HepG2 (cell line): ENCODE data around the gene LYRM4. TPM values are rescaled to one million over a fixed set of nuclear protein-coding genes. Genes with fewer than 3 reads are reported as not detected.

Experiments used
- HOXA7 ChIP-seq: sonication (generic); formaldehyde crosslinking; IDR thresholded peaks from 2 replicates; pipeline ENCODE4 v1.8.1; 2022; ENCODE audit warnings: mild to moderate bottlenecking, missing genetic modification reagents, moderate library complexity
- KAT8 ChIP-seq: IDR thresholded peaks from 2 replicates; pipeline ENCODE4 v1.6.1; 2016; ENCODE audit warnings: missing genetic modification reagents, missing compliant biosample characterization
- NONO ChIP-seq, 2 experiments: fragments of 450-650 bp in 1 of 2; sonication (generic) in 1 of 2; formaldehyde crosslinking in 1 of 2; IDR thresholded peaks in 1 of 2; conservative IDR thresholded peaks in 1 of 2; 2 replicates each; pipeline versions ENCODE4 v1.6.1 to v1.8.0; 2017 to 2022; ENCODE audit warnings: mild to moderate bottlenecking in 1 of 2, missing genetic modification reagents in 1 of 2, moderate library complexity in 1 of 2
- POLR2A ChIP-seq, 2 experiments: IDR thresholded peaks; 2 replicates each; pipeline ENCODE4 v1.6.1; 2011; ENCODE audit warnings: low read depth in 2 of 2, low read length in 2 of 2, mild to moderate bottlenecking in 1 of 2, moderate library complexity in 1 of 2; ENCODE audit not compliant: insufficient read depth in 1 of 2
- REXO4 ChIP-seq: sonication (generic); formaldehyde crosslinking; IDR thresholded peaks from 2 replicates; pipeline ENCODE4 v1.8.0; 2022; ENCODE audit warnings: missing genetic modification reagents, mild to moderate bottlenecking, borderline replicate concordance
- SRSF1 ChIP-seq: fragments of 200-400 bp; formaldehyde crosslinking; optimal IDR thresholded peaks from 2 replicates; pipeline ENCODE3; 2017; ENCODE audit warnings: mild to moderate bottlenecking, low read depth, low read length, moderate library complexity
- TEAD2 ChIP-seq: sonication (generic); formaldehyde crosslinking; IDR thresholded peaks from 2 replicates; pipeline ENCODE4 v1.9.0; 2021; ENCODE audit warnings: missing genetic modification reagents
- ZNF34 ChIP-seq: sonication (generic); formaldehyde crosslinking; IDR thresholded peaks from 2 replicates; pipeline ENCODE4 v1.4.0; 2020; ENCODE audit warnings: mild to moderate bottlenecking, missing genetic modification reagents, borderline replicate concordance
- polyA plus RNA-seq, 8 experiments: library from polyadenylated mRNA; depleted of rRNA in 3 of 8; stranded (reverse) in 7 of 8; unstranded in 1 of 8; fragments of >200 nt; fragmentation: Illumina TruSeq in 4 of 8; extraction: Trizol in 4 of 8; gene quantifications; 2 replicates each; pipeline versions ENCODE4 v1.2.1 to v1.2.3, GENCODE V29; 2011 to 2016; ENCODE audit warnings: low read depth in 4 of 8, missing spikeins in 1 of 8, mixed read lengths in 1 of 8; ENCODE audit not compliant: insufficient read depth in 1 of 8
- total RNA-seq, 5 experiments: library from RNA; depleted of rRNA; stranded (reverse); fragments of >200 nt; fragmentation: Illumina TruSeq; extraction: Trizol; gene quantifications; 2 replicates each; pipeline ENCODE4 v1.2.3, GENCODE V29; 2016; ENCODE audit warnings: low read depth in 1 of 5
- TF ChIP-seq, protein P1 (sequence below): IDR thresholded peaks from 2 replicates; pipeline ENCODE4 v1.6.1; 2016; ENCODE audit warnings: missing biosample characterization, missing genetic modification reagents, low read depth
- TF ChIP-seq, protein P2 (sequence below): sonication (generic); formaldehyde crosslinking; IDR thresholded peaks from 2 replicates; pipeline ENCODE4; 2020; ENCODE audit warnings: missing genetic modification reagents, mild to moderate bottlenecking, borderline replicate concordance
- TF ChIP-seq, protein P3 (sequence below), 2 experiments: sonication (generic) in 1 of 2; formaldehyde crosslinking in 1 of 2; IDR thresholded peaks; 2 replicates each; pipeline versions ENCODE4 v1.5.1 to v1.6.1; 2011 to 2020; ENCODE audit warnings: borderline replicate concordance in 1 of 2, low read depth in 1 of 2, low read length in 1 of 2, mild to moderate bottlenecking in 1 of 2, missing genetic modification reagents in 1 of 2, moderate library complexity in 1 of 2
- TF ChIP-seq, protein P4 (sequence below): sonication (generic); formaldehyde crosslinking; IDR thresholded peaks from 2 replicates; pipeline ENCODE4 v1.8.1; 2022; ENCODE audit warnings: low read depth, mild to moderate bottlenecking, missing genetic modification reagents
- TF ChIP-seq, protein P5 (sequence below): sonication (generic); formaldehyde crosslinking; IDR thresholded peaks from 2 replicates; pipeline ENCODE4 v1.4.0; 2020; ENCODE audit warnings: missing genetic modification reagents, borderline replicate concordance

The LYRM4 gene
- total and polyA plus RNA-seq, 2 of the 13 experiments (the other 11 are each of a cell fraction or from before 2014, with no cell fraction given): 64.6 to 67.5 TPM

DNA sequence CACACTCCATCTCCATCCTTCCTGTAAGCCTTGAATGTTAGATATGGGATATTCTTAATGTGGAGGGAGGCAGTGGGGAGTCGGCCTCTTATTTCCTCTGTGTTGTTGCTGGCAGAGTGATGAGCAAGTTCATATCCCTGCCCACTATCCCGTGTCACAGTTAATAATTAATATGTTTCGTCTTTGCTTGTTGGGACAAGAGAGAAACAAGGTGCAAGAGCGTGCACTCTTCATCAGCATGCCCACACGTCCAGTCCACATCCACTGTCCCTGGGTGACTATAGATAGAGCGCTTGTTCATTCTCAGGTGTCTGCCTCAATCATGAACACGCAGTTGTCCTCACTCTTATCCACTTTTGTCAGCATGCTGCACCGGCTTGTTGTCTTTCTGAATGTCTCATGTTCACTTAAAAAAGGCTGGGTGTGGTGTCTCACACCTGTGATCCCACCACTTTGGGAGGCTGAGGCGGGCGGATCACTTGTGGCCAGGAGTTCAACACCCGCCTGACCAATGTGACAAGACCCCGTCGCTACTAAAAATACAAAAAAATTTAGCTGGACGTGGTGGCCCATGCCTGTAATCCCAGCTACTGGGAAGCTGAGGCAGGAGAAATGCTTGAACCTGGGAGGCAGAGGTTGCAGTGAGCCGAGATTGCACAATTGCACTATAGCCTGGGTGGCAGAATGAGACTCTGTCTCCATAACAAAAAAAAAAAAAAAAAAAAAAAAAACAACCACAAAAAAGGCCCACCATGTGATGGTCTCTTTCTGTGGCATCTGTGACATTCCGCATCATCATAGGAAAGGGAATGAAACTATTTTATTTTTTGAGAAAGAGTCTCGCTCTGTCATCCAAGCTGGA, 141.4 kb downstream of the LYRM4 start (continued):
- TF ChIP-seq, protein P1, sequence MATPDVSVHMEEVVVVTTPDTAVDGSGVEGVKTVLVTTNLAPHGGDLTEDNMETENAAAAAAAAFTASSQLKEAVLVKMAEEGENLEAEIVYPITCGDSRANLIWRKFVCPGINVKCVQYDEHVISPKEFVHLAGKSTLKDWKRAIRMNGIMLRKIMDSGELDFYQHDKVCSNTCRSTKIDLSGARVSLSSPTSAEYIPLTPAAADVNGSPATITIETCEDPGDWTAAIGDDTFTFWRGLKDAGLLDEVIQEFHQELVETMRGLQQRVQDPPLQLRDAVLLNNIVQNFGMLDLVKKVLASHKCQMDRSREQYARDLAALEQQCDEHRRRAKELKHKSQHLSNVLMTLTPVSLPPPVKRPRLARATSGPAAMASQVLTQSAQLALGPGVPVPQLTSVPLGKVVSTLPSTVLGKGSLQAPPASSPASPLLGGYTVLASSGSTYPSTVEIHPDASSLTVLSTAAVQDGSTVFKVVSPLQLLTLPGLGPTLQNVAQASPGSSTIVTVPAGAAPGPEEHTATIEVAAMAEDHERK (CRISPR knock-in tag): no peak
- no peak for TF ChIP-seq HOXA7 (CRISPR knock-in tag)
- TF ChIP-seq, protein P2, sequence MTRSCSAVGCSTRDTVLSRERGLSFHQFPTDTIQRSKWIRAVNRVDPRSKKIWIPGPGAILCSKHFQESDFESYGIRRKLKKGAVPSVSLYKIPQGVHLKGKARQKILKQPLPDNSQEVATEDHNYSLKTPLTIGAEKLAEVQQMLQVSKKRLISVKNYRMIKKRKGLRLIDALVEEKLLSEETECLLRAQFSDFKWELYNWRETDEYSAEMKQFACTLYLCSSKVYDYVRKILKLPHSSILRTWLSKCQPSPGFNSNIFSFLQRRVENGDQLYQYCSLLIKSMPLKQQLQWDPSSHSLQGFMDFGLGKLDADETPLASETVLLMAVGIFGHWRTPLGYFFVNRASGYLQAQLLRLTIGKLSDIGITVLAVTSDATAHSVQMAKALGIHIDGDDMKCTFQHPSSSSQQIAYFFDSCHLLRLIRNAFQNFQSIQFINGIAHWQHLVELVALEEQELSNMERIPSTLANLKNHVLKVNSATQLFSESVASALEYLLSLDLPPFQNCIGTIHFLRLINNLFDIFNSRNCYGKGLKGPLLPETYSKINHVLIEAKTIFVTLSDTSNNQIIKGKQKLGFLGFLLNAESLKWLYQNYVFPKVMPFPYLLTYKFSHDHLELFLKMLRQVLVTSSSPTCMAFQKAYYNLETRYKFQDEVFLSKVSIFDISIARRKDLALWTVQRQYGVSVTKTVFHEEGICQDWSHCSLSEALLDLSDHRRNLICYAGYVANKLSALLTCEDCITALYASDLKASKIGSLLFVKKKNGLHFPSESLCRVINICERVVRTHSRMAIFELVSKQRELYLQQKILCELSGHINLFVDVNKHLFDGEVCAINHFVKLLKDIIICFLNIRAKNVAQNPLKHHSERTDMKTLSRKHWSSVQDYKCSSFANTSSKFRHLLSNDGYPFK (CRISPR knock-in tag): no peak
- no peak for TF ChIP-seq KAT8 (CRISPR knock-in tag)
- TF ChIP-seq NONO (IDR thresholded peaks at IDR 0.05): no peak
- TF ChIP-seq NONO (CRISPR knock-in tag; conservative IDR thresholded peaks at IDR 0.05): no peak
- TF ChIP-seq ZNF34: no peak
- TF ChIP-seq, protein P3, sequence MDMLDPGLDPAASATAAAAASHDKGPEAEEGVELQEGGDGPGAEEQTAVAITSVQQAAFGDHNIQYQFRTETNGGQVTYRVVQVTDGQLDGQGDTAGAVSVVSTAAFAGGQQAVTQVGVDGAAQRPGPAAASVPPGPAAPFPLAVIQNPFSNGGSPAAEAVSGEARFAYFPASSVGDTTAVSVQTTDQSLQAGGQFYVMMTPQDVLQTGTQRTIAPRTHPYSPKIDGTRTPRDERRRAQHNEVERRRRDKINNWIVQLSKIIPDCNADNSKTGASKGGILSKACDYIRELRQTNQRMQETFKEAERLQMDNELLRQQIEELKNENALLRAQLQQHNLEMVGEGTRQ (IDR thresholded peaks at IDR 0.05; ENCODE audit: low read depth, low read length): no peak
- TF ChIP-seq, protein P3 (CRISPR knock-in tag; IDR thresholded peaks at IDR 0.05; ENCODE audit: borderline replicate concordance): no peak
- no peak for TF ChIP-seq TEAD2 (CRISPR knock-in tag)
- no peak for TF ChIP-seq REXO4
- TF ChIP-seq POLR2A (IDR thresholded peaks at IDR 0.05; ENCODE audit: insufficient read depth in 1 of 2, low read depth in 2 of 2, low read length in 2 of 2): peak; percentile 34 to 53; a peak in 2 of 4 replicates
- no peak for TF ChIP-seq SRSF1
- TF ChIP-seq, protein P4, sequence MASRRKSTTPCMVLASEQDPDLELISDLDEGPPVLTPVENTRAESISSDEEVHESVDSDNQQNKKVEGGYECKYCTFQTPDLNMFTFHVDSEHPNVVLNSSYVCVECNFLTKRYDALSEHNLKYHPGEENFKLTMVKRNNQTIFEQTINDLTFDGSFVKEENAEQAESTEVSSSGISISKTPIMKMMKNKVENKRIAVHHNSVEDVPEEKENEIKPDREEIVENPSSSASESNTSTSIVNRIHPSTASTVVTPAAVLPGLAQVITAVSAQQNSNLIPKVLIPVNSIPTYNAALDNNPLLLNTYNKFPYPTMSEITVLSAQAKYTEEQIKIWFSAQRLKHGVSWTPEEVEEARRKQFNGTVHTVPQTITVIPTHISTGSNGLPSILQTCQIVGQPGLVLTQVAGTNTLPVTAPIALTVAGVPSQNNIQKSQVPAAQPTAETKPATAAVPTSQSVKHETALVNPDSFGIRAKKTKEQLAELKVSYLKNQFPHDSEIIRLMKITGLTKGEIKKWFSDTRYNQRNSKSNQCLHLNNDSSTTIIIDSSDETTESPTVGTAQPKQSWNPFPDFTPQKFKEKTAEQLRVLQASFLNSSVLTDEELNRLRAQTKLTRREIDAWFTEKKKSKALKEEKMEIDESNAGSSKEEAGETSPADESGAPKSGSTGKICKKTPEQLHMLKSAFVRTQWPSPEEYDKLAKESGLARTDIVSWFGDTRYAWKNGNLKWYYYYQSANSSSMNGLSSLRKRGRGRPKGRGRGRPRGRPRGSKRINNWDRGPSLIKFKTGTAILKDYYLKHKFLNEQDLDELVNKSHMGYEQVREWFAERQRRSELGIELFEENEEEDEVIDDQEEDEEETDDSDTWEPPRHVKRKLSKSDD (CRISPR knock-in tag): no peak
- TF ChIP-seq, protein P5, sequence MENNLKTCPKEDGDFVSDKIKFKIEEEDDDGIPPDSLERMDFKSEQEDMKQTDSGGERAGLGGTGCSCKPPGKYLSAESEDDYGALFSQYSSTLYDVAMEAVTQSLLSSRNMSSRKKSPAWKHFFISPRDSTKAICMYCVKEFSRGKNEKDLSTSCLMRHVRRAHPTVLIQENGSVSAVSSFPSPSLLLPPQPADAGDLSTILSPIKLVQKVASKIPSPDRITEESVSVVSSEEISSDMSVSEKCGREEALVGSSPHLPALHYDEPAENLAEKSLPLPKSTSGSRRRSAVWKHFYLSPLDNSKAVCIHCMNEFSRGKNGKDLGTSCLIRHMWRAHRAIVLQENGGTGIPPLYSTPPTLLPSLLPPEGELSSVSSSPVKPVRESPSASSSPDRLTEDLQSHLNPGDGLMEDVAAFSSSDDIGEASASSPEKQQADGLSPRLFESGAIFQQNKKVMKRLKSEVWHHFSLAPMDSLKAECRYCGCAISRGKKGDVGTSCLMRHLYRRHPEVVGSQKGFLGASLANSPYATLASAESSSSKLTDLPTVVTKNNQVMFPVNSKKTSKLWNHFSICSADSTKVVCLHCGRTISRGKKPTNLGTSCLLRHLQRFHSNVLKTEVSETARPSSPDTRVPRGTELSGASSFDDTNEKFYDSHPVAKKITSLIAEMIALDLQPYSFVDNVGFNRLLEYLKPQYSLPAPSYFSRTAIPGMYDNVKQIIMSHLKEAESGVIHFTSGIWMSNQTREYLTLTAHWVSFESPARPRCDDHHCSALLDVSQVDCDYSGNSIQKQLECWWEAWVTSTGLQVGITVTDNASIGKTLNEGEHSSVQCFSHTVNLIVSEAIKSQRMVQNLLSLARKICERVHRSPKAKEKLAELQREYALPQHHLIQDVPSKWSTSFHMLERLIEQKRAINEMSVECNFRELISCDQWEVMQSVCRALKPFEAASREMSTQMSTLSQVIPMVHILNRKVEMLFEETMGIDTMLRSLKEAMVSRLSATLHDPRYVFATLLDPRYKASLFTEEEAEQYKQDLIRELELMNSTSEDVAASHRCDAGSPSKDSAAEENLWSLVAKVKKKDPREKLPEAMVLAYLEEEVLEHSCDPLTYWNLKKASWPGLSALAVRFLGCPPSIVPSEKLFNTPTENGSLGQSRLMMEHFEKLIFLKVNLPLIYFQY (CRISPR knock-in tag): no peak
